ENCODE data around the gene DUS4L.

GRCh38 chr7:107596881-107597581, 33.3 kb downstream of the DUS4L start:
- no peak for TF ChIP-seq CTCF (IDR thresholded peaks at IDR 0.05)
- TF ChIP-seq POLR2A (IDR thresholded peaks at IDR 0.05): no peak
